GM12875 (cell line): ENCODE measurements around the gene BEGAIN.

Source experiments
- H3K4me3 ChIP-seq: one replicate; pipeline ENCODE4 v1.5.1; 2011; ENCODE audit warnings: low read depth, low read length, control low read depth
- TF ChIP-seq, protein P1 (sequence below): IDR thresholded peaks from 2 replicates; pipeline ENCODE4 v1.5.1; 2011; ENCODE audit warnings: low read depth, mild to moderate bottlenecking, control low read depth, inconsistent platforms, low read length, moderate library complexity, borderline replicate concordance; ENCODE audit not compliant: insufficient read depth

The BEGAIN gene

GRCh38 chr14:100586403-100587085 lies 673 bp downstream of the BEGAIN start:
- TF ChIP-seq, protein P1, sequence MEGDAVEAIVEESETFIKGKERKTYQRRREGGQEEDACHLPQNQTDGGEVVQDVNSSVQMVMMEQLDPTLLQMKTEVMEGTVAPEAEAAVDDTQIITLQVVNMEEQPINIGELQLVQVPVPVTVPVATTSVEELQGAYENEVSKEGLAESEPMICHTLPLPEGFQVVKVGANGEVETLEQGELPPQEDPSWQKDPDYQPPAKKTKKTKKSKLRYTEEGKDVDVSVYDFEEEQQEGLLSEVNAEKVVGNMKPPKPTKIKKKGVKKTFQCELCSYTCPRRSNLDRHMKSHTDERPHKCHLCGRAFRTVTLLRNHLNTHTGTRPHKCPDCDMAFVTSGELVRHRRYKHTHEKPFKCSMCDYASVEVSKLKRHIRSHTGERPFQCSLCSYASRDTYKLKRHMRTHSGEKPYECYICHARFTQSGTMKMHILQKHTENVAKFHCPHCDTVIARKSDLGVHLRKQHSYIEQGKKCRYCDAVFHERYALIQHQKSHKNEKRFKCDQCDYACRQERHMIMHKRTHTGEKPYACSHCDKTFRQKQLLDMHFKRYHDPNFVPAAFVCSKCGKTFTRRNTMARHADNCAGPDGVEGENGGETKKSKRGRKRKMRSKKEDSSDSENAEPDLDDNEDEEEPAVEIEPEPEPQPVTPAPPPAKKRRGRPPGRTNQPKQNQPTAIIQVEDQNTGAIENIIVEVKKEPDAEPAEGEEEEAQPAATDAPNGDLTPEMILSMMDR, result no peak
- H3K4me3 ChIP-seq, result peak overlapping the region; percentile 16

DNA sequence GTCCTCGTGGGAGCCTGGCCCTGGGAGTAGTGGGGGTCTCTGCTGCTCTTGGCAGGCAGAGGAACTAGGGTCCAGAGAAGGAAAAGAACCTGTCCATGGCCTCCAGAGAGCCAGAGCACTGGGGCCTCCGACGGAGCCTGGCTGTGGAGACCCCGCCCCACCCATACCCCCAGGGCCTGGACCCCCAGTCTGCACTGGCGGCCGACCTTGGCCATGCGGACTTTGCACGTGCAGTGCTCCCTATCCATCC lies 1.1 kb downstream of the BEGAIN start:
- TF ChIP-seq, protein P1, result no peak
- no peak overlapping the region for H3K4me3 ChIP-seq

DNA sequence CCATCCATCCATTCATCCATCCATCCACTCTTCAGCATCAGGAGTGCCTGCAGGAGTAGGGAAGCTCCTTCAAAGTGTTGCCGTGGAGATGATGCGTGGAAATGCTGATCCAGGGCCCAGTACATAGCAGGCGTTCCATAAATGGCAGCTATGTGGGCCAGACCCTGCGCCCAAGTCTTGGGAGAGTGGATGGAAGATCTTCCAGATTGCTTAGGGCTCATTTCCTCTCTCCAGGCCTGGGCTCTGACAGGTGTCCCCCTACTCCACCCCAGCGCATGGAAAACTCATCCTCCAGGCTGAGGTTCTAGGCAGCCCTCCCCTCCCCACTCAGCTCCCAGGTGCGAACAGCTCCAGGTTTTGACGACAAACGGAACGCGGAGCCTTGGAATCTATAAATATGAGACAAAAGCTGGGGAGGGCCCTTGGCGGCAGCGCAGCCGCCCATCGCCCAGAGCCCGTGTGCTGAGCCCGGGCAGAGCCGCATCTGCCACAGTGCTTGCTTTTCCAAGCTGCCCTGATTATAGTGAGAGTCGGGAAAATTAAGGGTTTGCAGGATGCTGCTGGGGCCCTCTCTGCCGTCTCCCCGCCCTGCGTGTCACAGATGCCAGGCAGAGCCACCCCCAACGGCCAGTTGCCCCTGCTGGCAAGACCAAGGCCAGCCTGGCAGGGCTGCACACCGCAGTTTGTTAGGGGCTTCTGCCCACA lies 1.6 kb downstream of the BEGAIN start:
- TF ChIP-seq, protein P1, result no peak
- H3K4me3 ChIP-seq, result no peak overlapping the region

- TF ChIP-seq, protein P1, result no peak
- no peak overlapping the region for H3K4me3 ChIP-seq
Observed at GRCh38 chr14:100584056-100585031, 2.9 kb downstream of the BEGAIN start.

DNA sequence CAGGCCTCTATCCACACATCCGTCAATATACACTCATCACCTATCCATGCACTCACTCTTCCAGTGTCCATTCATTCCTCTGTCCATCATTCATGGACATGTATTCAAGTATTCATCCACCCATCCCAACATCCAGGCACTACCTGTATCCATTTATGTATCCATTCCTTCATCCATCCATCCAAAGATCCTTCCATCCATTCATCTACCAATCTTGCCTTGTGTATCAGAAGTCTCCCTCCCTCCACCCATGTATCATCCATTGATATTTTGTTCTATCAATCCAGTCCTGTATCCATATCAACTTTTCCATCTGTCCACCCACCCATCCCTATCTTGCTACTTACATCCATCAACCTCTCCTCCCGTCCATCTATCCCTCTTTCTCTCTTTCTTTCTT lies 4.0 kb downstream of the BEGAIN start:
- no peak overlapping the region for H3K4me3 ChIP-seq
- TF ChIP-seq, protein P1, result no peak

DNA sequence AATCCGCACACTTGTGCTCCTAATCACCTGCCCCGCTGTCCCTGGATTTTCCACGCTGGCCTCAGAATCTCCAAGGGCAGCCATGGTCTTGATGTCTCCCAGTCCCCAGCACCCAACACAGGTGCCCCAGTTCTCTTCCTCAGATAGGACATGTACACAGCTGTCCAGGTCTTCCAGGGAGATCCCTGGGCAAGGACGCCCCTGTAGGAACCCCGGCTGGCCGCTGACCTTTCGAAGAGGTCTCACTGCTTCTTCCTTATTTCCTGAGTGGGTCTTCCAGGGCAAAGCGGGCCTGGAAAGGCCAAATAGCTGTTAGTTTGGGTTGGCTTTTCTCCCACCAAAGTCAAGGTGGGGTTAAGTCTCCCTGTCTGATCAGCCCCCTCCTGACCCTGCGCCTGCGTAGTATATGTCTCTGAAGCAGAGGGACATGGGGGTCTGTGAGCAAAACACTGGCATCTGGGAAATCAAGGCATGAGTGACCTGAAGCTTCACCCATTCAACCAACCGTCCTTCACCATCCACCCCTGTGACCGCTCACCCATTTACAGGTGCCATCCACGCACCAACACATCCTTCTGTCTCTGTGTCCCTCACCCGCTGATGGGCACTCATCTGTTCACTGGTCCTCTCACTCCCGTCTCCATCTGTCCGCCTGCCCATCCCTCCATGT lies 4.6 kb downstream of the BEGAIN start:
- TF ChIP-seq, protein P1, result no peak
- H3K4me3 ChIP-seq, result no peak overlapping the region
